Dendritic cell treated with granulocyte-macrophage colony-stimulating factor and Interleukin-4, amounts not matched to agents 40 ng/mL and 50 ng/mL, for 4 days (primary cell): ENCODE data around the gene MACROD2.

ENCODE experiments used
- H3K27ac Mint-ChIP-seq: one replicate; pipeline ENCODE4 v1.8.0; 2022; ENCODE audit warnings: mild to moderate bottlenecking, mixed read lengths
- H3K27me3 Mint-ChIP-seq: one replicate; pipeline ENCODE4 v1.8.0; 2022; ENCODE audit warnings: mild to moderate bottlenecking, mixed read lengths
- H3K36me3 Mint-ChIP-seq: one replicate; pipeline ENCODE4 v1.8.0; 2022; ENCODE audit warnings: low read depth, mixed read lengths
- H3K4me1 Mint-ChIP-seq: one replicate; pipeline ENCODE4 v1.8.0; 2022; ENCODE audit warnings: low read depth, mixed read lengths
- H3K4me3 Mint-ChIP-seq: one replicate; pipeline ENCODE4 v1.8.0; 2022; ENCODE audit warnings: mild to moderate bottlenecking, moderate library complexity, mixed read lengths
- H3K9me3 Mint-ChIP-seq: one replicate; pipeline ENCODE4 v1.8.0; 2022; ENCODE audit warnings: mixed read lengths
- intact Hi-C: fragments of 100-400 bp; cut with micrococcal nuclease; formaldehyde crosslinking; loops from one replicate; pipeline ENCODE4 v1.15.0; 2022

Gene MACROD2

DNA sequence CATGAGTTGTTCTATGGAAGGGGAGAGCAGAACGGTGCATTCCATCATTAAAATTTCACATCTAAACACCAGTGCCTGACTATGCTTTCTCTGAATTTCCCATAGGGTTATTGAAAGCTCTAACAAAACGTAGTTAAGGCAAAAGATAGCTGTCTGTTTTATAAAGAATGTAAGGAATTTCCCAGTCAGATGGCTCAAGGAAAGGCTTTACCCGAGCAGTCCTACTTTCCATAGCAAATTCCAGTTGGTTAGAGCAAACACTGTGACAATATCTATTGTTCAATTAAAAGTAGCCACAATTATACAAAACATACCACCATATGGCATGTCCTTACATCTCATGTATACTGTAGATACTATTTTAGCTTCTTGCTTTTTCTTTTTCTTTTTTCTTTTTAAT lies 1401.6 kb downstream of the MACROD2 start:
- Mint-ChIP-seq H3K27me3 (no peaks in the 10 kb centered on the region), H3K9me3 (peaks cover 10% of the 10 kb centered on the region), H3K27ac (no peak overlapping the region), H3K4me3 (no peak overlapping the region), H3K36me3 (no peaks in the 10 kb centered on the region), H3K4me1 (no peaks in the 10 kb centered on the region)
- intact Hi-C loops = no loop called here

GRCh38 chr20:15399781-15400180 lies 1404.5 kb downstream of the MACROD2 start:
- H3K9me3 Mint-ChIP-seq = peaks cover 16% of the 10 kb centered on the region
- no peaks in the 10 kb centered on the region for H3K36me3 Mint-ChIP-seq
- no peaks in the 10 kb centered on the region for H3K4me1 Mint-ChIP-seq
- H3K4me3 Mint-ChIP-seq = no peak overlapping the region
- intact Hi-C loops = no loop called here
- no peak overlapping the region for H3K27ac Mint-ChIP-seq
- H3K27me3 Mint-ChIP-seq = no peaks in the 10 kb centered on the region

- H3K9me3 Mint-ChIP-seq = peaks cover 28% of the 10 kb centered on the region
- no peaks in the 10 kb centered on the region for H3K27me3 Mint-ChIP-seq
- no peak overlapping the region for H3K27ac Mint-ChIP-seq
- no peaks in the 10 kb centered on the region for H3K36me3 Mint-ChIP-seq
- H3K4me1 Mint-ChIP-seq = no peaks in the 10 kb centered on the region
- intact Hi-C loops = no loop called here
- no peak overlapping the region for H3K4me3 Mint-ChIP-seq
Observed at GRCh38 chr20:15406072-15406471, 1410.8 kb downstream of the MACROD2 start.

GRCh38 chr20:15411781-15412180 lies 1416.5 kb downstream of the MACROD2 start:
- intact Hi-C loops = no loop called here
- Mint-ChIP-seq H3K27ac (no peak overlapping the region), H3K36me3 (no peaks in the 10 kb centered on the region)

GRCh38 chr20:15415908-15416307 lies 1420.6 kb downstream of the MACROD2 start:
- H3K27me3 Mint-ChIP-seq = no peaks in the 10 kb centered on the region
- H3K9me3 Mint-ChIP-seq = no peaks in the 10 kb centered on the region
- H3K36me3 Mint-ChIP-seq = no peaks in the 10 kb centered on the region
- intact Hi-C loops = no loop called here
- H3K4me1 Mint-ChIP-seq = no peaks in the 10 kb centered on the region
- H3K4me3 Mint-ChIP-seq = no peak overlapping the region
- no peak overlapping the region for H3K27ac Mint-ChIP-seq

More at GRCh38 chr20:15411781-15412180, 1416.5 kb downstream of the MACROD2 start:
- Mint-ChIP-seq H3K4me1 (no peaks in the 10 kb centered on the region), H3K27me3 (no peaks in the 10 kb centered on the region), H3K4me3 (no peak overlapping the region), H3K9me3 (no peaks in the 10 kb centered on the region)

DNA sequence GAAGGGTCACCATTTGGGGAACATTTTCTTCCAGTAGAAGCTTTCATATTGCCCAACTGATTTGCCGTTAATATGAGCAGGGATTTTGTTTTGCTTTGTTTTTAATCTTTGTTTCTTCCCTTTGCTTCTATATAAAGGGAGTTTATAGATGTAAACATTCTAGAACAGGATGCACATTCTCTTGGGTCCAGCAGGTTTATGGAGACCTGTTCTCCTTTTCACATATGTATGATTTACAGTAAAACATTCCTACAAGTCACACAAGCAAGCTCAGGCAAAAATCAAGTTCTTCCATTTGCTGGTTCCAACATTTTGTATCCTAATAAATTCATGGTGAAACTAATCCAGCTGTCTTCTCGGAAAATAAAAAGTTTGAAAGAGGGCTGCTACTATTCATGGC lies 1424.5 kb downstream of the MACROD2 start:
- H3K27me3 Mint-ChIP-seq = no peaks in the 10 kb centered on the region

DNA sequence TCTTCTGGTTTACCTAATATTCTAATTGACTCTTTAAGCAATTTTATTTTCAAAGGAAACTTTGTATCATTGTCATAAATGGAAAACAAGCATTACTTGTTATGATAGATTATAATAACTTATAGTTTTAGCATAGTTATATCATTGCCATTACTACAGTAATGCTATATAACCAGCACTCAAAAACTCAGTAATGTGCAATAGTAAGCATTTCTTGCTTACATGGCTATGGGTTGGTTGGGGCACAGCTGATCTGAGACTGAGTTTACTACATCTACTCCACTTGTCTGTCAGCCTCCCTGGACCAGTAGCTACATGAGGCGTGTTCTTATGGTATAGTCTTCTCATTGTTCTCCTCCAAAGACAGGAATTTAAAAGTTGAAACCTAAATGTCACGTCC lies 1427.7 kb downstream of the MACROD2 start:
- Mint-ChIP-seq H3K4me1 (no peaks in the 10 kb centered on the region), H3K36me3 (no peaks in the 10 kb centered on the region), H3K27me3 (no peaks in the 10 kb centered on the region), H3K4me3 (no peak overlapping the region), H3K9me3 (peaks cover 14% of the 10 kb centered on the region), H3K27ac (no peak overlapping the region)
- intact Hi-C loops = no loop called here

More for the DNA sequence above, 1424.5 kb downstream of the MACROD2 start:
- no peak overlapping the region for H3K27ac Mint-ChIP-seq
- intact Hi-C loops = no loop called here
- H3K4me3 Mint-ChIP-seq = no peak overlapping the region
- H3K36me3 Mint-ChIP-seq = no peaks in the 10 kb centered on the region
- no peaks in the 10 kb centered on the region for H3K4me1 Mint-ChIP-seq
- no peaks in the 10 kb centered on the region for H3K9me3 Mint-ChIP-seq

DNA sequence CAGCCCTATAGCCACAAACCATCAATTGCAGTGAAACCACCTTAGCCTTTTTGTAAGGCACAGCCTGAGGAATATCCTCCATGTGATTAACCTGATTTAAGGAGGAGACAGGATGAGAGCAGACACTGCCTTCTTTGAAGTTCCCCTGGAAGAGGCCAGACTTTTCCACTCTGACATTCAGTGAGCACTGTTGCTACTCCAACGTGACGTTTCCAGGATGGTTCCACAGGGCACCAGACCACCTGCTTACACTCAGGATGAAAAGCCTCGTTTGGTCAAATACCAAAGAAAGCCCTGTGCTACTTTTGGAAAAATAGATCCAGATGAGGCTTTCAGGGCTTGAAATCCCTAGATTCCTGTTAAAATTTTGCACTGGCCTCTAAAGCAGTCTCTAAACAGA lies 1444.2 kb downstream of the MACROD2 start:
- Mint-ChIP-seq H3K4me3 (no peak overlapping the region), H3K27ac (no peak overlapping the region), H3K9me3 (peaks cover 14% of the 10 kb centered on the region), H3K4me1 (no peaks in the 10 kb centered on the region), H3K36me3 (no peaks in the 10 kb centered on the region), H3K27me3 (no peaks in the 10 kb centered on the region)
- intact Hi-C loops = no loop called here

DNA sequence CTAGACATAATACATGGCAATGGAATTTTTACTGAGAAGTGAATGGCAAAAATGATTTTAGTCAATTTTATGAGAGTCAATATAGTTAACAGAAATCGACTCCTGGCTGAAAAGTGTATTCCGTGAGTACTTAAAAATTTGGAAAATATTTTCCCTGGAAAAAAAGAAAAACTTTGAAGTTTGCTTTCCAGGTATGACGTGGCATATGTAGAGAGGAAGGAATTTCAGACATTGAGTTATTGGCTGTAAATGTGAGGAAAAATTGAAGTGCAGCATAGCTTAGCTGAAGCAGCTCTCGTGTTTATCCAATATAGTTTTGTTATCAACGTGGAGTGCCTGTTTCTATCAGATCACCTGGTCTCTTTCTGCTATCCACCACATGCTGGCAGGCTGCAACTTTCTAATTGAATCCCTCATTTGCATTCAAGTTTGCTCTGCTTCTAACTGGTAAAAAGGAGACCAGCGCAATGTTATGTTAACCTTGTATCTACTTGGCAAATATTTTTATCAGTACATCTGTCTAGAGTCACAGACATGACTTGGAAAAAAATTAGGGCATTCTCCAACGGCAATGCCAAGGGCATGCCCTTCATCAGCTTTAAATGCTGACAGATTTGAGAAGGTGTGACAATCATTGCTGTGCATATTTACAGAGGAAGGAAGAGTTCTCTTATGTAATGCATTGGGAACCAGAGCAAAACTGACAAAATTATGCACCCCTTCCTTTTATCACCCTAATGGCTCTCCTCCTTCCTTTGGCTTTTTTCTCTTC lies 1444.9 kb downstream of the MACROD2 start:
- Mint-ChIP-seq H3K27ac (no peak overlapping the region), H3K4me3 (no peak overlapping the region), H3K36me3 (no peaks in the 10 kb centered on the region), H3K4me1 (no peaks in the 10 kb centered on the region), H3K9me3 (peaks cover 11% of the 10 kb centered on the region), H3K27me3 (no peaks in the 10 kb centered on the region)
- intact Hi-C loops = no loop called here

DNA sequence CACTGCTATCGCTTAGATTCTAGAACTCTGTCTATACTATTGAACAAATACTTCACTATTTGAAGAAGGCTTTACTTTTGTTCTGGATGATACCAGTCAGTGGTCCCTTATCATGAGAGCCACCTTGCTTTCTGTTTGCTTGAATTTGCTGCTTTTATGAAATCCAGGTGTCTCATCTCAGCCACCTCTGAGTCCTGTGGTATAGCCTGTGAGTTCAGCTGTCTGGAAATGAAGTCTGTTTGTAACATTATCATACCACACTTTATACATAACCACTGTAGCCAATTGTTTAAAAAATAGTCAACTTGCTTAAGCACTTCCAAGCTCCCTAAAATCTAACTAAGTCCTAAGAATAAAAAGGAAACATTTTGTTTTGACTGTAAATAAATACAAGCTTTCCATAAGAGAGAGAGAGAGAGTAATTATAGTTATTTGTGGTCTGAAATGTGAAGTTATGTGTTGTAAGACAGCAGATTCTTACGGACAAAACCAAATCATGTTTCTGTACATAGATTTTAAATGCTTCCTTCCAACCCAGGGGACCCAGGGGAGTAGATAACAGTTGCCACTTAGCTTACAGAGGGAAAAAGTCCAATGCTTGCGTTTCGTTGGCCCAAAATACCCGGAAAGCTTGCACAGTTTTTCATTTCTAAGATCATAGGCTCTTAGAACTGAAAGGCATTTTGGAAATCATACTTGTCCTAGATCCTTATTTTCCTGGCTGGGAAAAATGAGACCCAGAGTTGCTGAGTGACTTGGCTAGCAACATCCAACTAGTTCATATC lies 1449.9 kb downstream of the MACROD2 start:
- no peak overlapping the region for H3K27ac Mint-ChIP-seq
- H3K4me1 Mint-ChIP-seq = peaks cover 7% of the 10 kb centered on the region
- no peak overlapping the region for H3K4me3 Mint-ChIP-seq
- no peaks in the 10 kb centered on the region for H3K36me3 Mint-ChIP-seq
- intact Hi-C loops = no loop called here
- H3K9me3 Mint-ChIP-seq = no peaks in the 10 kb centered on the region
- H3K27me3 Mint-ChIP-seq = no peaks in the 10 kb centered on the region

- Mint-ChIP-seq H3K4me3 (no peak overlapping the region), H3K27me3 (no peaks in the 10 kb centered on the region), H3K4me1 (peaks cover 7% of the 10 kb centered on the region), H3K36me3 (no peaks in the 10 kb centered on the region), H3K27ac (no peak overlapping the region), H3K9me3 (no peaks in the 10 kb centered on the region)
- intact Hi-C loops = no loop called here
Observed at GRCh38 chr20:15446373-15446772, 1451.1 kb downstream of the MACROD2 start.

- no peaks in the 10 kb centered on the region for H3K36me3 Mint-ChIP-seq
- intact Hi-C loops = no loop called here
- no peak overlapping the region for H3K27ac Mint-ChIP-seq
- H3K9me3 Mint-ChIP-seq = no peaks in the 10 kb centered on the region
- H3K4me1 Mint-ChIP-seq = peaks cover 7% of the 10 kb centered on the region
- no peak overlapping the region for H3K4me3 Mint-ChIP-seq
- no peaks in the 10 kb centered on the region for H3K27me3 Mint-ChIP-seq
Observed at GRCh38 chr20:15447549-15447948, 1452.2 kb downstream of the MACROD2 start.

DNA sequence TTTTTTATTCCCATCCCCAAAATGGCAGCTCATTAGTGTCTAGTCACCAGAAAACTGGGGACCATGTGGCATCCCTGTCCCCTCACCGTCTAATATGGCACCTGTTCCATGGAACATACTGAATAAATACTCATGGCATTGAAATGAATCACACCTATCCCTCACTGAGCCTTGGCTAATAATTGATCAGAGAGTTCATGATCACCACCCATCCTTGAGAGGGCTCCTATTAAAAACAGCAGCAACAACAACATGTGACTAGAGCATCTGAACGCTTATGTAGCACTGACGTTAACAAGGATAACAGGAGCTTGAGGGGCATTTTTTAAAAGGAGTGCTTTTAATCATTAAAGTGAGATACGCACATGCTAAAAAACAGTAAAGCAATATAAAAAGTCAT lies 1453.7 kb downstream of the MACROD2 start:
- Mint-ChIP-seq H3K4me3 (no peak overlapping the region), H3K36me3 (no peaks in the 10 kb centered on the region), H3K27me3 (no peaks in the 10 kb centered on the region), H3K4me1 (peaks cover 7% of the 10 kb centered on the region), H3K27ac (no peak overlapping the region), H3K9me3 (no peaks in the 10 kb centered on the region)
- intact Hi-C loops = no loop called here

- Mint-ChIP-seq H3K27ac (no peak overlapping the region), H3K4me1 (peaks cover 6% of the 10 kb centered on the region), H3K36me3 (no peaks in the 10 kb centered on the region), H3K9me3 (no peaks in the 10 kb centered on the region), H3K4me3 (no peak overlapping the region), H3K27me3 (no peaks in the 10 kb centered on the region)
- intact Hi-C loops = no loop called here
Observed at GRCh38 chr20:15451241-15451640, 1455.9 kb downstream of the MACROD2 start.
